ENCODE measurements around the gene MIS18BP1. TPM values are rescaled to one million over a fixed set of nuclear protein-coding genes. Genes with fewer than 3 reads are reported as not detected.

MIS18BP1 gene
- 84.4 and 109 TPM in 2 replicates for total RNA-seq (2014; rRNA removed; shearing (Covaris generic))
- 158 and 216 TPM in 2 replicates for polyA plus RNA-seq (2016; fragmentation: Nextera tagmentation; extraction: Ambion mirVana)
- long read RNA-seq, partial matches to known transcripts, result 26 of 32 reads
- long read RNA-seq, other reads (novel, unspliced or antisense), result 5 of 32 reads

GRCh38 chr14:45253070-45253753 is at the start of gene MIS18BP1:
Gene MIS18BP1 (minus strand): TSS chr14:45253202. CDS start chr14:45247286, 5,916 bp downstream.
- Mint-ChIP-seq H3K9me3 (peaks cover 13% of the 10 kb centered on the region), H3K27ac (peak within 1 kb of the TSS; percentile 92), H3K36me3 (ENCODE audit: low read depth) (peaks cover 7% of the 10 kb centered on the region; the same call in 2 of the 3 replicates), H3K4me1 (peaks cover 10% of the 10 kb centered on the region; the same call in 2 of the 3 replicates), H3K27me3 (ENCODE audit: insufficient read depth, low read depth, poor library complexity) (peaks cover 9% of the 10 kb centered on the region), H3K4me3 (peak within 1 kb of the TSS; percentile 93)
- Histone ChIP-seq H3K27ac (ENCODE audit: low read depth) (peak within 1 kb of the TSS; percentile 90), H3K4me3 (peak within 1 kb of the TSS; percentile 89), H3F3A (replicated peaks; ENCODE audit: low read depth) (no peaks in the 10 kb centered on the region), H3K36me3 (ENCODE audit: insufficient read depth) (0 out of 2 replicates have a peak, but pooled peaks cover 4% of the 10 kb centered on the region), H3K4me1 (ENCODE audit: insufficient read depth) (peaks cover 4% of the 10 kb centered on the region; the same call in 1 of the 2 replicates), H4K20me1 (replicated peaks; ENCODE audit: insufficient read depth) (peaks cover 24% of the 10 kb centered on the region), H3K27me3 (ENCODE audit: insufficient read depth) (no peaks in the 10 kb centered on the region), H3K4me2 (peak within 1 kb of the TSS; percentile 84), H3K9me2 (ENCODE audit: insufficient read depth) (no peaks in the 10 kb centered on the region), H2AFZ (peak within 1 kb of the TSS; percentile 81), H3K79me2 (replicated peaks; ENCODE audit: insufficient read depth) (peaks cover 47% of the 10 kb centered on the region)
- ATAC-seq (peak; percentile 96), DNase-seq (ENCODE audit: low spot score) (peak; percentile 98)
- TF ChIP-seq CREB1 (CRISPR knock-in tag; IDR thresholded peaks at IDR 0.05; ENCODE audit: low read depth) (peak; percentile 66), EZH2phosphoT487 (IDR thresholded peaks at IDR 0.05; ENCODE audit: unreplicated experiment) (no peak), ZNF331 (CRISPR knock-in tag; IDR thresholded peaks at IDR 0.05; ENCODE audit: low read depth) (no peak), JUNB (IDR thresholded peaks at IDR 0.05; ENCODE audit: unreplicated experiment) (no peak), POLR2AphosphoS5 (IDR thresholded peaks at IDR 0.05; ENCODE audit: low read depth) (peak; percentile 81), NANOG (IDR thresholded peaks at IDR 0.05; ENCODE audit: borderline replicate concordance) (no peak; the same call in 1 of the 2 replicates), CTCF (conservative IDR thresholded peaks at IDR 0.05; ENCODE audit: low read depth in 2 of 2) (peak; percentile 71 to 78), STAT1 (IDR thresholded peaks at IDR 0.05; ENCODE audit: unreplicated experiment) (no peak), ZNF462 (CRISPR knock-in tag; IDR thresholded peaks at IDR 0.05) (no peak), REST (IDR thresholded peaks at IDR 0.05; ENCODE audit: unreplicated experiment) (no peak), ETS1 (IDR thresholded peaks at IDR 0.05) (0 out of 2 replicates have a peak, but pooled peaks have one; percentile 28), EZH2 (IDR thresholded peaks at IDR 0.05; ENCODE audit: low read depth, unreplicated experiment) (no peak), ZNF114 (CRISPR knock-in tag; IDR thresholded peaks at IDR 0.05) (peak; percentile 89; the same call in 1 of the 2 replicates)

Data from GM23338 (cell line).